Spleen (tissue), 11 donors: ENCODE measurements around the gene XIRP2. TPM values are rescaled to one million over a fixed set of nuclear protein-coding genes. Genes with fewer than 3 reads are reported as not detected.

Source experiments
- DNase-seq: peaks from one replicate; pipeline ENCODE4 v3.0.0-alpha.2; 2020
- H3K27ac ChIP-seq, 8 donors: fragments of 200-600 bp; sonication (generic) in 7 of 8; 1 replicate in 4 of 8; 2 replicates in 4 of 8; pipeline versions ENCODE4 v1.5.0 to v1.8.0; 2016 to 2021; ENCODE audit warnings: inconsistent platforms in 4 of 8, mild to moderate bottlenecking in 4 of 8, moderate library complexity in 1 of 8
- H3K27me3 ChIP-seq, 7 donors: fragments of 200-600 bp; sonication (generic) in 6 of 7; replicated peaks in 1 of 7; 1 replicate in 4 of 7; 2 replicates in 3 of 7; pipeline versions ENCODE4 v1.5.0 to v1.8.0; 2016 to 2021; ENCODE audit warnings: inconsistent platforms in 3 of 7, mild to moderate bottlenecking in 1 of 7
- H3K36me3 ChIP-seq, 6 donors: fragments of 200-600 bp; sonication (generic) in 5 of 6; 1 replicate in 4 of 6; 2 replicates in 2 of 6; pipeline versions ENCODE4 v1.5.0 to v1.8.0; 2016 to 2021; ENCODE audit warnings: inconsistent platforms in 2 of 6
- H3K4me1 ChIP-seq, 6 donors: fragments of 200-600 bp; sonication (generic) in 5 of 6; 1 replicate in 3 of 6; 2 replicates in 3 of 6; pipeline versions ENCODE4 v1.5.0 to v1.8.0; 2016 to 2021; ENCODE audit warnings: inconsistent platforms in 3 of 6
- H3K4me3 ChIP-seq, 8 donors: fragments of 200-600 bp; sonication (generic) in 7 of 8; 1 replicate in 4 of 8; 2 replicates in 4 of 8; pipeline versions ENCODE4 v1.5.0 to v1.8.0; 2016 to 2021; ENCODE audit warnings: inconsistent platforms in 4 of 8, mild to moderate bottlenecking in 4 of 8, moderate library complexity in 2 of 8
- H3K9me3 ChIP-seq, 8 donors: fragments of 200-600 bp; sonication (generic) in 7 of 8; 1 replicate in 4 of 8; 2 replicates in 4 of 8; pipeline versions ENCODE4 v1.5.0 to v1.8.0; 2016 to 2021; ENCODE audit warnings: inconsistent platforms in 4 of 8
- POLR2A ChIP-seq, 3 donors: fragments of 450-650 bp; IDR thresholded peaks; one replicate each; pipeline ENCODE4 v1.5.1; 2017; ENCODE audit warnings: antibody characterized with exemption in 3 of 3, mild to moderate bottlenecking in 1 of 3
- POLR2AphosphoS5 ChIP-seq, 3 donors: sonication (generic); formaldehyde crosslinking; IDR thresholded peaks; one replicate each; pipeline ENCODE4 v1.5.1; 2017; ENCODE audit warnings: antibody characterized with exemption in 3 of 3
- WGBS, 5 donors: extraction: QIAGEN DNeasy Blood & Tissue Kit in 3 of 5; methylation state at CpG; one replicate each; pipeline versions ENCODE4 v1.1.5 to v1.1.7; 2013 to 2018; 5-methylcytosine and 5-hydroxymethylcytosine counted together
- intact Hi-C: fragments of 100-400 bp; cut with DNase I; formaldehyde crosslinking; loops from one replicate; pipeline ENCODE4 v1.15.0; 2023; ENCODE audit warnings: low total_unique reads
- polyA plus RNA-seq, 3 donors: library from polyadenylated mRNA; stranded (reverse); fragments of 200-250 nt; gene quantifications; one replicate each; pipeline ENCODE4 v1.2.1, GENCODE V29; 2013
- total RNA-seq, 7 donors: library from RNA; depleted of rRNA in 3 of 7; stranded (reverse); fragments of >200 nt in 3 of 7; fragmentation: NEBNext Ultra II Directional in 4 of 7; extraction: Animal tissue kit (Norgen Biotek cat#: 25700) in 4 of 7; gene quantifications; one replicate each; pipeline versions ENCODE4 v1.1.0 to v1.2.1, GENCODE V29; 2016 to 2021
- TF ChIP-seq, protein P1 (sequence below), 11 experiments: fragments of 200-600 bp in 7 of 11; fragments of 450-650 bp in 4 of 11; sonication (generic) in 4 of 11; IDR thresholded peaks in 8 of 11; conservative IDR thresholded peaks in 3 of 11; 1 replicate in 7 of 11; 2 replicates in 4 of 11; pipeline versions ENCODE4 v1.4.0 to v1.8.0; 2016 to 2021; ENCODE audit warnings: antibody characterized with exemption in 11 of 11, inconsistent platforms in 4 of 11, mild to moderate bottlenecking in 1 of 11
- donor health status: healthy with polysubstance abuse.
- donor health status: DM: no; HTN: no; CAD: no; lungs with moderate emphysema.
- donor health status: DM: no; HTN: no; CAD: no.
- donor health status: Bipolar disorder and iron deficiency.
- donor health status: healthy.
- donor health status: DM: no; HTN: no; CAD: no.
- donor health status: DM: yes; HTN: yes; CAD: no.

XIRP2 gene
- total and polyA plus RNA-seq, 10 donors = 0.10 to 3.2 (median 0.47) TPM

DNA sequence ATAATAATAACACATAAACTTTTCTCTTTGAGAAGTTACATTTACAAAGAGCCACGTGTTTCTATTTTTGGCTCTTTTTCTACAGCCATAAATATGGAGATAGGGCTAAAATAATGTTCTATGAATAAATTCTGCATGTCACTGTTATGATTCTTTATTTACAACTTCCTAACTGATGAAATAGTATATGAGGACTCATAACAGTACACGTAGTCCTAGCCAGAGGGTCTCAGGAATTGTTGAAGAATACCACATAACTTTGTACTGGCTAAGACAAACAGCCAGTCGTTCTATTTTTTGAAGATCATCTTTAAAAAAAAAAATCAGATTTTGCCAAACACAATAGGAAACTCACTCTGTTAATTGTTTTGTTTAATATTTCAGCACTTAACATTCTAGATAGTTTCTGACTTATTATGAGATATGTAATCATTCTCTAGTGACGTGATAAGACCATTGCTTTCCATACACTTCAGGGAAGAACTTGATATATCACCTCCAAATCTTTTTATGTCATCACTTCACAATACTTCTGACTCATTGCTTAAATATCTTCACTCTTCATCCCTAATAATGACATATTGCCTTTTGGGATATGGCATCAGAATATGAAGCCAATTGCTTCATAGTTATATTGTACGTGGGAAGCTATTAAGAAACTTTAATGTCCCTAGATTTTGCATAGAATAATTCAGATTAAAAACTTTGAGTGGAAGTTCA, 256.1 kb downstream of the XIRP2 start:
- intact Hi-C loops = no loop called here
- Histone ChIP-seq H3K9me3 (no peaks in the 10 kb centered on the region), H3K36me3 (no peaks in the 10 kb centered on the region), H3K27me3 (no peaks in the 10 kb centered on the region), H3K27ac (no peak overlapping the region), H3K4me3 (no peak overlapping the region), H3K4me1 (no peaks in the 10 kb centered on the region)
- TF ChIP-seq POLR2A (IDR thresholded peaks at IDR 0.05) (no peak), POLR2AphosphoS5 (IDR thresholded peaks at IDR 0.05) (no peak)
- TF ChIP-seq, protein P1, sequence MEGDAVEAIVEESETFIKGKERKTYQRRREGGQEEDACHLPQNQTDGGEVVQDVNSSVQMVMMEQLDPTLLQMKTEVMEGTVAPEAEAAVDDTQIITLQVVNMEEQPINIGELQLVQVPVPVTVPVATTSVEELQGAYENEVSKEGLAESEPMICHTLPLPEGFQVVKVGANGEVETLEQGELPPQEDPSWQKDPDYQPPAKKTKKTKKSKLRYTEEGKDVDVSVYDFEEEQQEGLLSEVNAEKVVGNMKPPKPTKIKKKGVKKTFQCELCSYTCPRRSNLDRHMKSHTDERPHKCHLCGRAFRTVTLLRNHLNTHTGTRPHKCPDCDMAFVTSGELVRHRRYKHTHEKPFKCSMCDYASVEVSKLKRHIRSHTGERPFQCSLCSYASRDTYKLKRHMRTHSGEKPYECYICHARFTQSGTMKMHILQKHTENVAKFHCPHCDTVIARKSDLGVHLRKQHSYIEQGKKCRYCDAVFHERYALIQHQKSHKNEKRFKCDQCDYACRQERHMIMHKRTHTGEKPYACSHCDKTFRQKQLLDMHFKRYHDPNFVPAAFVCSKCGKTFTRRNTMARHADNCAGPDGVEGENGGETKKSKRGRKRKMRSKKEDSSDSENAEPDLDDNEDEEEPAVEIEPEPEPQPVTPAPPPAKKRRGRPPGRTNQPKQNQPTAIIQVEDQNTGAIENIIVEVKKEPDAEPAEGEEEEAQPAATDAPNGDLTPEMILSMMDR (IDR thresholded peaks at IDR 0.05 in 8 of 11, conservative IDR thresholded peaks at IDR 0.05 in 3 of 11) = no peak
- DNase-seq = no peak
- 49 to 62% (median 51%) methylated on average over 5 of the region's 5 CpGs for WGBS, 5 donors

DNA sequence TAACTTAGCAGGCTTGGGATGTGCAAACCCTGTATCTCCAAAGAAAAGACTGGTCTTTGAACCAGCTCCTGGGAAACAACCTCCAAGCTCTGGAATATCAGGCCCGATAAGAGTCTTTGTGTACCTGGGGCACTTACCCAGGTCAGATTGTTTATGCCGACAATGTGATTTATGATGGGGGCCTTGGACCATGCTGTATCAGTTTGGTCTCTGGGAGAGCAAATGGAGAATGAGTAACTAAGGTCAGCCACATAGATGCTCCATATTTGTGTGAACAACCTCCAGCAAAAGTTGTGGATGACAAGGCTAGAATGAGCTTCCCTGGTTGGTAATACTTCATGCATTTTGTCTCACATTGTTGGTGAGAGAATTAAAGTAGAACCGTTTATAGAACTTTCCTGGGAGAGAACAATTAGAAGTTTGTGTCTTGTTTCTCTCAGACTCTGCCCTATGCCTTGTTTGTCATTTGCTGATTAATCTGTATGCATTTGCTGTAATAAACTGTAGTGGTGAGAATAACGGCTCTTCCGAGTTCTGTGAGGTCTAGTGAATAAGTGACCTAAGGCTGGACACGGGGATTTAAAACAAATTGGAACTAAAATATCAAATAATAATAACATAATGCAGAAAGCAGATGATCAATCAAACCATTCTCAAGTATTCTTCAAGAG, 259.1 kb downstream of the XIRP2 start:
- Histone ChIP-seq H3K27ac (no peak overlapping the region), H3K27me3 (no peaks in the 10 kb centered on the region), H3K36me3 (no peaks in the 10 kb centered on the region), H3K4me3 (no peak overlapping the region), H3K9me3 (no peaks in the 10 kb centered on the region), H3K4me1 (no peaks in the 10 kb centered on the region)
- 67 to 84% (median 78%) methylated on average over 6 of the region's 6 CpGs for WGBS, 5 donors
- TF ChIP-seq, protein P1 (IDR thresholded peaks at IDR 0.05 in 8 of 11, conservative IDR thresholded peaks at IDR 0.05 in 3 of 11) = no peak
- TF ChIP-seq POLR2AphosphoS5 (IDR thresholded peaks at IDR 0.05) = no peak
- no peak for DNase-seq
- intact Hi-C loops = no loop called here

DNA sequence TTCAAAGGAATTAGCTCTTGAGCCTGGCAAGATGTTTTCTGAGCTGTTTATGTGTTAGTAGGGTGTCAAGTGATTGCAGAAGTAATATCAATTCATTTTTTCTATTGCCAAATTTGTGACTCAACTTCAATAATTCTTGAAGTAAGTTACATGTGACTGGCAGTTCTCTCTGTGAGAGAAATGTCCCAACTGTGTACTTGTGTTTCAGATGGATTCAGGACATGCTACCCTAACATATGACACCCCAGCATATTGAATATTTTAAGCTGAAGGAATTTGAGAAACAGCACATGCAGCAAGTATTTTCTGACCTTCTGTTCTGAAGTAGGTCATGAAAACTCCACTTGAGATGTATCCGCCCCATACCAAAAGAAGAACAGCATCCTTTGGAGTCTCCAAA, 263.6 kb downstream of the XIRP2 start:
- intact Hi-C loops = no loop called here
- Histone ChIP-seq H3K4me3 (no peak overlapping the region), H3K27me3 (no peaks in the 10 kb centered on the region), H3K4me1 (no peaks in the 10 kb centered on the region), H3K36me3 (no peaks in the 10 kb centered on the region), H3K27ac (no peak overlapping the region), H3K9me3 (no peaks in the 10 kb centered on the region)
- DNase-seq = no peak
- TF ChIP-seq, protein P1 (IDR thresholded peaks at IDR 0.05 in 8 of 11, conservative IDR thresholded peaks at IDR 0.05 in 3 of 11) = no peak
- TF ChIP-seq POLR2AphosphoS5 (IDR thresholded peaks at IDR 0.05) = no peak
- TF ChIP-seq POLR2A (IDR thresholded peaks at IDR 0.05) = no peak
- WGBS, 5 donors = 65 to 90% (median 83%) methylated on average over 1 of the region's 1 CpG

DNA sequence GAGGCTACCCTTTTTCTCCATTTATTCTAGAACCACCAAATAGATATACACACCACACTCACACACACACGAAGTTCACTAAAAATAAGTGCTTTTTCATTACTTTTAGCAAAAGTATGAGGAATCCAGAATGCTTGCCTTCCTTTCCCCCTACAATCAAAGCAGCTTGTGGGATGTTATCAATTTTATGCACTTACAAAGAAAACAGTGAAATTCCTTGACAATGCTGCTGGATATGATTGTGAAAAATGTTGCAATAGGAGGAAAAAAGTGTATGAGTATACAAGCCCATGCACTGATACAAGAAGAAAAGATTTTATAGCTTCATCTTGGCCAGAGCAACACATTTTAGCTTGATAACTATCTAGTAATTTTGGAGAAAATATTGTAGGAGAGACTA, 269.2 kb downstream of the XIRP2 start:
- no peak overlapping the region for H3K4me3 ChIP-seq
- intact Hi-C loops = no loop called here
- peaks cover 0 to 18% (median 5%) of the 10 kb centered on the region in 8 donors for H3K9me3 ChIP-seq
- H3K27ac ChIP-seq = no peak overlapping the region
- TF ChIP-seq POLR2A (IDR thresholded peaks at IDR 0.05) (no peak), POLR2AphosphoS5 (IDR thresholded peaks at IDR 0.05) (no peak)
- TF ChIP-seq, protein P1 (IDR thresholded peaks at IDR 0.05 in 8 of 11, conservative IDR thresholded peaks at IDR 0.05 in 3 of 11) = no peak
- no peaks in the 10 kb centered on the region for H3K36me3 ChIP-seq
- no peak for DNase-seq
- no peaks in the 10 kb centered on the region for H3K27me3 ChIP-seq
- H3K4me1 ChIP-seq = no peaks in the 10 kb centered on the region
- WGBS, 5 donors = 35 to 64% (median 48%) methylated on average over 1 of the region's 1 CpG
